Natural killer cell (primary cell): ENCODE results near the gene HHAT. TPM values are rescaled to one million over a fixed set of nuclear protein-coding genes. Genes with fewer than 3 reads are reported as not detected.
A peak's percentile ranks its signal among the peaks of the same experiment; 100 is the strongest.

Source experiments
- ATAC-seq, 3 donors: fragments of 150-1000 bp in 2 of 3; fragments of 200-7000 bp in 1 of 3; cut with Tn5 transposase; 1 replicate in 1 of 3; 2 replicates in 2 of 3; pipeline ENCODE4 v1.10.0; 2021; ENCODE audit warnings: mild to moderate bottlenecking in 2 of 3, moderate library complexity in 2 of 3
- DNase-seq, 2 donors: peaks; one replicate each; pipeline versions ENCODE4 v3.0.0 to v3.0.0-alpha.2; 2013 to 2021; ENCODE audit warnings: mixed read lengths in 1 of 2
- H3K27ac ChIP-seq: one replicate; pipeline ENCODE4 v1.5.1; 2013; ENCODE audit warnings: mild to moderate bottlenecking, low read length
- H3K27me3 ChIP-seq: one replicate; pipeline ENCODE4 v1.6.1; 2013; ENCODE audit warnings: low read length; ENCODE audit not compliant: control insufficient read depth, insufficient read depth
- H3K36me3 ChIP-seq: one replicate; pipeline ENCODE4 v1.6.1; 2013; ENCODE audit warnings: low read length; ENCODE audit not compliant: control insufficient read depth, insufficient read depth
- H3K4me1 ChIP-seq: one replicate; pipeline ENCODE4 v1.6.1; 2013; ENCODE audit warnings: low read length; ENCODE audit not compliant: control insufficient read depth, insufficient read depth
- H3K4me3 ChIP-seq: one replicate; pipeline ENCODE4 v1.5.1; 2013; ENCODE audit warnings: low read length
- H3K9me3 ChIP-seq: one replicate; pipeline ENCODE4 v1.6.1; 2013; ENCODE audit warnings: low read length; ENCODE audit not compliant: control insufficient read depth, insufficient read depth
- H3K27ac Mint-ChIP-seq, 2 donors: one replicate each; pipeline ENCODE4 v1.8.0; 2022; ENCODE audit warnings: mild to moderate bottlenecking in 2 of 2, mixed read lengths in 2 of 2, moderate library complexity in 1 of 2
- H3K27me3 Mint-ChIP-seq, 2 donors: one replicate each; pipeline ENCODE4 v1.8.0; 2022; ENCODE audit warnings: low read depth in 2 of 2, mixed read lengths in 2 of 2
- H3K36me3 Mint-ChIP-seq: one replicate; pipeline ENCODE4 v1.8.0; 2022; ENCODE audit warnings: mixed read lengths
- H3K4me1 Mint-ChIP-seq, 2 donors: one replicate each; pipeline ENCODE4 v1.8.0; 2022; ENCODE audit warnings: mixed read lengths in 2 of 2
- H3K4me3 Mint-ChIP-seq: one replicate; pipeline ENCODE4 v1.8.0; 2022; ENCODE audit warnings: mild to moderate bottlenecking, moderate library complexity, mixed read lengths
- H3K9me3 Mint-ChIP-seq, 2 donors: one replicate each; pipeline ENCODE4 v1.8.0; 2022; ENCODE audit warnings: mixed read lengths in 2 of 2
- CTCF ChIP-seq: fragments of 200-600 bp; IDR thresholded peaks from one replicate; pipeline ENCODE4 v1.8.0; 2022; ENCODE audit warnings: antibody characterized with exemption
- WGBS: methylation state at CpG from one replicate; pipeline ENCODE4 v1.1.7; 2013; ENCODE audit warnings: missing lambda C conversion rate; ENCODE audit not compliant: insufficient coverage; 5-methylcytosine and 5-hydroxymethylcytosine counted together
- intact Hi-C: fragments of 100-400 bp; cut with micrococcal nuclease; formaldehyde crosslinking; loops from one replicate; pipeline ENCODE4 v1.14.2; 2022
- total RNA-seq, 4 donors: library from RNA; stranded (reverse); fragments of 120-200 nt in 1 of 4; gene quantifications; one replicate each; pipeline versions ENCODE4 v1.2.3 to v1.2.4, GENCODE V29; 2013 to 2022

Gene HHAT
- total RNA-seq, 3 donors from 2014 or later (not counting 1 experiment from before 2014, with no cell fraction given), result 0.79 to 1.1 (median 0.82) TPM

GRCh38 chr1:210573141-210573540 is 244.4 kb downstream of the HHAT start:
- no peaks in the 10 kb centered on the region for H3K27me3 ChIP-seq
- 94% methylated on average over 6 of the region's 6 CpGs for WGBS
- ATAC-seq (no peak), DNase-seq (no peak)
- no peaks in the 10 kb centered on the region for H3K9me3 ChIP-seq
- no peak overlapping the region for H3K4me3 Mint-ChIP-seq
- H3K9me3 Mint-ChIP-seq, result peaks cover 0 to 2% of the 10 kb centered on the region in 2 donors
- no peak overlapping the region for H3K27ac ChIP-seq
- no peak overlapping the region for H3K27ac Mint-ChIP-seq
- no peak for TF ChIP-seq CTCF
- intact Hi-C loops, result no loop called here
- H3K4me1 Mint-ChIP-seq, result no peaks in the 10 kb centered on the region
- H3K27me3 Mint-ChIP-seq, result no peaks in the 10 kb centered on the region
- H3K36me3 ChIP-seq, result no peaks in the 10 kb centered on the region
- no peak overlapping the region for H3K4me3 ChIP-seq
- no peaks in the 10 kb centered on the region for H3K4me1 ChIP-seq
- H3K36me3 Mint-ChIP-seq, result no peaks in the 10 kb centered on the region

- Histone ChIP-seq H3K4me1 (no peaks in the 10 kb centered on the region), H3K36me3 (no peaks in the 10 kb centered on the region), H3K9me3 (no peaks in the 10 kb centered on the region), H3K4me3 (no peak overlapping the region), H3K27ac (no peak overlapping the region), H3K27me3 (no peaks in the 10 kb centered on the region)
- Mint-ChIP-seq H3K36me3 (no peaks in the 10 kb centered on the region), H3K27ac (no peak overlapping the region), H3K9me3 (no peaks in the 10 kb centered on the region), H3K4me3 (no peak overlapping the region), H3K4me1 (peaks cover 0 to 12% of the 10 kb centered on the region in 2 donors), H3K27me3 (peaks cover 6 to 7% of the 10 kb centered on the region in 2 donors)
- TF ChIP-seq CTCF, result no peak
- intact Hi-C loops, result no loop called here
- WGBS, result 20% methylated on average over 6 of the region's 10 CpGs
- peak in 1 of 2 donors; percentile 4 for DNase-seq
- ATAC-seq, result peak in 2 of 3 donors; percentile 60 to 77
Observed at GRCh38 chr1:210582205-210582970, 253.7 kb downstream of the HHAT start.

- peaks cover 0 to 12% of the 10 kb centered on the region in 2 donors for H3K4me1 Mint-ChIP-seq
Observed at GRCh38 chr1:210584439-210585113, 255.9 kb downstream of the HHAT start.

More at GRCh38 chr1:210584439-210585113, 255.9 kb downstream of the HHAT start:
- no peak overlapping the region for H3K4me3 ChIP-seq
- H3K27ac ChIP-seq, result no peak overlapping the region
- WGBS, result 25% methylated on average over 3 of the region's 3 CpGs
- ATAC-seq (peak; percentile 34 to 81 (median 60)), DNase-seq (peak; percentile 23 to 72)
- no peaks in the 10 kb centered on the region for H3K27me3 ChIP-seq
- Mint-ChIP-seq H3K4me3 (no peak overlapping the region), H3K36me3 (no peaks in the 10 kb centered on the region), H3K27ac (no peak overlapping the region), H3K27me3 (peaks cover 3% of the 10 kb centered on the region in 2 donors), H3K9me3 (no peaks in the 10 kb centered on the region)
- intact Hi-C loops, result loop anchor here (2.0 kb wide), 1 partner anchor 892 kb away; no protein-coding TSS in a partner anchor
- no peaks in the 10 kb centered on the region for H3K4me1 ChIP-seq
- H3K9me3 ChIP-seq, result no peaks in the 10 kb centered on the region
- H3K36me3 ChIP-seq, result no peaks in the 10 kb centered on the region
- TF ChIP-seq CTCF, result no peak
